HepG2 (cell line): Measurements from ENCODE around the gene EDC3. TPM values are rescaled to one million over a fixed set of nuclear protein-coding genes. Genes with fewer than 3 reads are reported as not detected.

Source experiments
- FOXO1 ChIP-seq: sonication (generic); formaldehyde crosslinking; IDR thresholded peaks from 2 replicates; pipeline ENCODE4 v1.4.0; 2020; ENCODE audit warnings: missing genetic modification reagents
- HMGXB3 ChIP-seq: sonication (generic); formaldehyde crosslinking; IDR thresholded peaks from 2 replicates; pipeline ENCODE4 v1.4.0; 2020; ENCODE audit warnings: missing genetic modification reagents, borderline replicate concordance
- KDM3A ChIP-seq: IDR thresholded peaks from 2 replicates; pipeline ENCODE4 v1.6.1; 2018; ENCODE audit warnings: low read depth, missing compliant biosample characterization
- PITX1 ChIP-seq: sonication (generic); formaldehyde crosslinking; IDR thresholded peaks from 2 replicates; pipeline ENCODE4 v1.5.1; 2020; ENCODE audit warnings: mild to moderate bottlenecking, missing genetic modification reagents
- RFX5 ChIP-seq: IDR thresholded peaks from 2 replicates; pipeline ENCODE4 v1.6.1; 2011; ENCODE audit warnings: low read depth, low read length, improper control_type of control experiment
- SAFB2 ChIP-seq: sonication (generic); formaldehyde crosslinking; IDR thresholded peaks from 2 replicates; pipeline ENCODE4 v1.5.1; 2020; ENCODE audit warnings: missing genetic modification reagents, low read depth, mild to moderate bottlenecking, borderline replicate concordance
- SP5 ChIP-seq: IDR thresholded peaks from 2 replicates; pipeline ENCODE4 v1.6.1; 2016; ENCODE audit warnings: low read depth, borderline replicate concordance
- ZBTB1 ChIP-seq: sonication (generic); formaldehyde crosslinking; IDR thresholded peaks from 2 replicates; pipeline ENCODE4 v1.4.0; 2020; ENCODE audit warnings: missing genetic modification reagents, borderline replicate concordance
- ZNF276 ChIP-seq: sonication (generic); formaldehyde crosslinking; IDR thresholded peaks from 2 replicates; pipeline ENCODE4 v1.4.0; 2020; ENCODE audit warnings: mild to moderate bottlenecking, low read depth, missing genetic modification reagents
- ZNF333 ChIP-seq: sonication (generic); formaldehyde crosslinking; IDR thresholded peaks from 2 replicates; pipeline ENCODE4 v1.4.0; 2020; ENCODE audit warnings: mild to moderate bottlenecking, missing genetic modification reagents, borderline replicate concordance
- ZNF687 ChIP-seq: sonication (generic); formaldehyde crosslinking; IDR thresholded peaks from 2 replicates; pipeline ENCODE4 v1.5.1; 2020; ENCODE audit warnings: mild to moderate bottlenecking, missing genetic modification reagents, moderate library complexity
- polyA plus RNA-seq, 8 experiments: library from polyadenylated mRNA; depleted of rRNA in 3 of 8; stranded (reverse) in 7 of 8; unstranded in 1 of 8; fragments of >200 nt; fragmentation: Illumina TruSeq in 4 of 8; extraction: Trizol in 4 of 8; gene quantifications; 2 replicates each; pipeline versions ENCODE4 v1.2.1 to v1.2.3, GENCODE V29; 2011 to 2016; ENCODE audit warnings: low read depth in 4 of 8, missing spikeins in 1 of 8, mixed read lengths in 1 of 8; ENCODE audit not compliant: insufficient read depth in 1 of 8
- total RNA-seq, 5 experiments: library from RNA; depleted of rRNA; stranded (reverse); fragments of >200 nt; fragmentation: Illumina TruSeq; extraction: Trizol; gene quantifications; 2 replicates each; pipeline ENCODE4 v1.2.3, GENCODE V29; 2016; ENCODE audit warnings: low read depth in 1 of 5
- TF ChIP-seq, protein P1 (sequence below): sonication (generic); formaldehyde crosslinking; IDR thresholded peaks from 2 replicates; pipeline ENCODE4 v1.4.0; 2020; ENCODE audit warnings: missing genetic modification reagents
- TF ChIP-seq, protein P2 (sequence below): sonication (generic); formaldehyde crosslinking; IDR thresholded peaks from 2 replicates; pipeline ENCODE4 v1.8.1; 2023; ENCODE audit warnings: missing genetic modification reagents, mild to moderate bottlenecking, borderline replicate concordance

EDC3 gene
- total and polyA plus RNA-seq, 2 of the 13 experiments (the other 11 are each of a cell fraction or from before 2014, with no cell fraction given): 17.4 to 32.0 TPM

DNA sequence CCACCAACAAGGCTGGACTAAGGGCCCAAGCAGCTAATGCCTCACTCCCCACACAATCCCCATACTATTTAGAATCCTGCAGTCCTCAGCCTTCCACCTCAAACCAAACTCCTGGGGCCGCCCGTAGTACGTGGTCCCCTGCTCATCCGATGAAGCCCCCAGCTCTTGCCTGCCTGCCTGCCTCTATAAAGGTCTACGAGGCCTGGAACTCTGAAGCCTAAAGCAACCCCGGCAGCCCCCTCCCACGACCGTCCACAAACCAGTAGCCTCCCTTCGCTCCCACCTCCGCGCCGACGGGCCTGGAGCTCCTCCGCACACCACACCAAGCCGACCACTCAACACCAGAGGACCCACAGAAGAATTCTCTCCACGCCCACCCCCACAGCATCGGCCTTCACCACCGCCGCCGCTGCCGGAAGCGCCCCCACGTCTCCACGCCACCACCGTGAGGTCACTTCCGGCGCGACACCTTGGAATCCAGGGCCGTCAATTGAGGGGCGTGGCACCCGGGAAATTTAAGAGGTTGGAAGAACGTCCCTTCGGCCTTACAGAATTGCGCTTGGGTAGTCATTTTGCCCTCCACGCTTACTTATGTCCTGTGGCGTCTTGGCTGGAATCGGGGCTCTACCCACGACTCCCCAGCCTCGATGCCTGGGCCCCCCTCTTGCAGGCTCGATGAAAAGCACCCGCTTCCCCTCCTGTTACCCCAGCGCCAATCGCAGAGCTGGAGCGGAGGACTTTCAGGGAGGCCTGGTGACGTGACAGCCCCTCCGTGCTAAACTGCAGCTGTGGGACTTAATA is at the start of gene EDC3 (continued):
- peak; percentile 73 for TF ChIP-seq HMGXB3 (CRISPR knock-in tag)
- TF ChIP-seq RFX5: no peak
- no peak for TF ChIP-seq FOXO1
- TF ChIP-seq ZNF276 (CRISPR knock-in tag): no peak
- TF ChIP-seq PITX1 (CRISPR knock-in tag): peak; percentile 75
- TF ChIP-seq ZBTB1 (CRISPR knock-in tag): no peak
- peak; percentile 97 for TF ChIP-seq SP5 (CRISPR knock-in tag)
- TF ChIP-seq, protein P1, sequence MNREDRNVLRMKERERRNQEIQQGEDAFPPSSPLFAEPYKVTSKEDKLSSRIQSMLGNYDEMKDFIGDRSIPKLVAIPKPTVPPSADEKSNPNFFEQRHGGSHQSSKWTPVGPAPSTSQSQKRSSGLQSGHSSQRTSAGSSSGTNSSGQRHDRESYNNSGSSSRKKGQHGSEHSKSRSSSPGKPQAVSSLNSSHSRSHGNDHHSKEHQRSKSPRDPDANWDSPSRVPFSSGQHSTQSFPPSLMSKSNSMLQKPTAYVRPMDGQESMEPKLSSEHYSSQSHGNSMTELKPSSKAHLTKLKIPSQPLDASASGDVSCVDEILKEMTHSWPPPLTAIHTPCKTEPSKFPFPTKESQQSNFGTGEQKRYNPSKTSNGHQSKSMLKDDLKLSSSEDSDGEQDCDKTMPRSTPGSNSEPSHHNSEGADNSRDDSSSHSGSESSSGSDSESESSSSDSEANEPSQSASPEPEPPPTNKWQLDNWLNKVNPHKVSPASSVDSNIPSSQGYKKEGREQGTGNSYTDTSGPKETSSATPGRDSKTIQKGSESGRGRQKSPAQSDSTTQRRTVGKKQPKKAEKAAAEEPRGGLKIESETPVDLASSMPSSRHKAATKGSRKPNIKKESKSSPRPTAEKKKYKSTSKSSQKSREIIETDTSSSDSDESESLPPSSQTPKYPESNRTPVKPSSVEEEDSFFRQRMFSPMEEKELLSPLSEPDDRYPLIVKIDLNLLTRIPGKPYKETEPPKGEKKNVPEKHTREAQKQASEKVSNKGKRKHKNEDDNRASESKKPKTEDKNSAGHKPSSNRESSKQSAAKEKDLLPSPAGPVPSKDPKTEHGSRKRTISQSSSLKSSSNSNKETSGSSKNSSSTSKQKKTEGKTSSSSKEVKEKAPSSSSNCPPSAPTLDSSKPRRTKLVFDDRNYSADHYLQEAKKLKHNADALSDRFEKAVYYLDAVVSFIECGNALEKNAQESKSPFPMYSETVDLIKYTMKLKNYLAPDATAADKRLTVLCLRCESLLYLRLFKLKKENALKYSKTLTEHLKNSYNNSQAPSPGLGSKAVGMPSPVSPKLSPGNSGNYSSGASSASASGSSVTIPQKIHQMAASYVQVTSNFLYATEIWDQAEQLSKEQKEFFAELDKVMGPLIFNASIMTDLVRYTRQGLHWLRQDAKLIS (CRISPR knock-in tag): no peak
- TF ChIP-seq SAFB2: no peak
- peak; percentile 89 for TF ChIP-seq ZNF687 (CRISPR knock-in tag)
- 0 out of 2 replicates have a peak, but pooled peaks have one; percentile 39 for TF ChIP-seq ZNF333 (CRISPR knock-in tag)
- no peak for TF ChIP-seq KDM3A (CRISPR knock-in tag)
- TF ChIP-seq, protein P2, sequence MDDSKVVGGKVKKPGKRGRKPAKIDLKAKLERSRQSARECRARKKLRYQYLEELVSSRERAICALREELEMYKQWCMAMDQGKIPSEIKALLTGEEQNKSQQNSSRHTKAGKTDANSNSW (CRISPR knock-in tag): no peak
